ENCODE data around the gene MMRN2.
"Not testable (repeated sequence)": the region's sequence is repeated elsewhere in the genome, so short reads cannot be mapped to it uniquely, and the experiment has no call there.

Gene MMRN2

GRCh38 chr10:86954681-86955500, 2.5 kb downstream of the MMRN2 start:
- TF ChIP-seq CTCF (IDR thresholded peaks at IDR 0.05; ENCODE audit: insufficient read depth, low read depth, low read length, missing control alignments) = no peak
- no peak overlapping the region for H3K4me3 ChIP-seq (ENCODE audit: low read depth, low read length)
- no peak for DNase-seq (ENCODE audit: low read depth)

GRCh38 chr10:86953747-86954680, 3.4 kb downstream of the MMRN2 start:
- no peak overlapping the region for H3K4me3 ChIP-seq (ENCODE audit: low read depth, low read length)
- no peak for TF ChIP-seq CTCF (IDR thresholded peaks at IDR 0.05; ENCODE audit: insufficient read depth, low read depth, low read length, missing control alignments)
- DNase-seq (ENCODE audit: low read depth) = no peak

GRCh38 chr10:86952697-86953096, 4.7 kb downstream of the MMRN2 start:
- DNase-seq (ENCODE audit: low read depth); H3K4me3 ChIP-seq (ENCODE audit: low read depth, low read length): not testable (repeated sequence)

GRCh38 chr10:86952106-86952505, 5.3 kb downstream of the MMRN2 start:
- TF ChIP-seq CTCF (IDR thresholded peaks at IDR 0.05; ENCODE audit: insufficient read depth, low read depth, low read length, missing control alignments) = no peak
- no peak overlapping the region for H3K4me3 ChIP-seq (ENCODE audit: low read depth, low read length)
- no peak for DNase-seq (ENCODE audit: low read depth)

- no peak for TF ChIP-seq CTCF (IDR thresholded peaks at IDR 0.05; ENCODE audit: insufficient read depth, low read depth, low read length, missing control alignments)
- no peak overlapping the region for H3K4me3 ChIP-seq (ENCODE audit: low read depth, low read length)
- no peak for DNase-seq (ENCODE audit: low read depth)
These were observed 6.1 kb downstream of the MMRN2 start for GRCh38 chr10:86951184-86951761.

GRCh38 chr10:86950349-86950748, 7.1 kb downstream of the MMRN2 start:
- H3K4me3 ChIP-seq (ENCODE audit: low read depth, low read length) = no peak overlapping the region
- no peak for TF ChIP-seq CTCF (IDR thresholded peaks at IDR 0.05; ENCODE audit: insufficient read depth, low read depth, low read length, missing control alignments)
- DNase-seq (ENCODE audit: low read depth) = no peak

- DNase-seq (ENCODE audit: low read depth); H3K4me3 ChIP-seq (ENCODE audit: low read depth, low read length): not testable (repeated sequence)
These were observed 9.6 kb downstream of the MMRN2 start for GRCh38 chr10:86947806-86948205.

All from GM12865 (cell line).